ENCODE data around the gene WDFY3. TPM values are rescaled to one million over a fixed set of nuclear protein-coding genes. Genes with fewer than 3 reads are reported as not detected.

WDFY3 gene
- total RNA-seq, 1 donor from 2014 or later: 55.8 TPM

GRCh38 chr4:84710548-84710947 lies 255.9 kb downstream of the WDFY3 start:
- Mint-ChIP-seq H3K4me1 (peaks cover 7% of the 10 kb centered on the region), H3K36me3 (peaks cover 54% of the 10 kb centered on the region), H3K9me3 (peaks cover 3% of the 10 kb centered on the region), H3K27me3 (ENCODE audit: insufficient read depth, low read depth) (peaks cover 2% of the 10 kb centered on the region), H3K27ac (no peak overlapping the region), H3K4me3 (no peak overlapping the region)
- H3K9ac ChIP-seq: no peak overlapping the region
- no peaks in the 10 kb centered on the region for H3K27me3 ChIP-seq
- TF ChIP-seq EZH2 (IDR thresholded peaks at IDR 0.05): no peak
- TF ChIP-seq EZH2phosphoT487 (IDR thresholded peaks at IDR 0.05): no peak
- no peak for TF ChIP-seq CTCF (IDR thresholded peaks at IDR 0.05)
- no peak overlapping the region for H2AFZ ChIP-seq (replicated peaks)
- no peak for DNase-seq (ENCODE audit: low spot score)
- no peak overlapping the region for H3K4me2 ChIP-seq
- H3K27ac ChIP-seq: no peak overlapping the region
- peaks cover 37% of the 10 kb centered on the region for H3K36me3 ChIP-seq
- H4K20me1 ChIP-seq (ENCODE audit: low read depth): no peaks in the 10 kb centered on the region
- H3K9me3 ChIP-seq (ENCODE audit: low read depth): no peaks in the 10 kb centered on the region
- H3K4me3 ChIP-seq: no peak overlapping the region
- H3F3A ChIP-seq (ENCODE audit: low read depth): no peaks in the 10 kb centered on the region
- no peaks in the 10 kb centered on the region for H3K79me2 ChIP-seq (ENCODE audit: low read depth)
- H3K4me1 ChIP-seq: peaks cover 9% of the 10 kb centered on the region

GRCh38 chr4:84708406-84709135 lies 257.9 kb downstream of the WDFY3 start:
- Mint-ChIP-seq H3K27ac (no peak overlapping the region), H3K27me3 (ENCODE audit: insufficient read depth, low read depth) (peaks cover 2% of the 10 kb centered on the region), H3K4me3 (no peak overlapping the region), H3K36me3 (peaks cover 51% of the 10 kb centered on the region), H3K4me1 (peaks cover 8% of the 10 kb centered on the region), H3K9me3 (peaks cover 3% of the 10 kb centered on the region)
- no peak for TF ChIP-seq EZH2 (IDR thresholded peaks at IDR 0.05)
- TF ChIP-seq EZH2phosphoT487 (IDR thresholded peaks at IDR 0.05): no peak
- TF ChIP-seq CTCF (IDR thresholded peaks at IDR 0.05): no peak
- Histone ChIP-seq H3K9ac (no peak overlapping the region), H3K27me3 (no peaks in the 10 kb centered on the region), H3F3A (ENCODE audit: low read depth) (no peaks in the 10 kb centered on the region), H3K4me3 (no peak overlapping the region), H3K9me3 (ENCODE audit: low read depth) (no peaks in the 10 kb centered on the region), H4K20me1 (ENCODE audit: low read depth) (no peaks in the 10 kb centered on the region), H3K27ac (no peak overlapping the region), H3K4me2 (no peak overlapping the region), H2AFZ (replicated peaks) (no peak overlapping the region), H3K79me2 (ENCODE audit: low read depth) (no peaks in the 10 kb centered on the region), H3K36me3 (peaks cover 37% of the 10 kb centered on the region), H3K4me1 (peaks cover 12% of the 10 kb centered on the region)
- DNase-seq (ENCODE audit: low spot score): no peak

GRCh38 chr4:84706286-84706685 lies 260.2 kb downstream of the WDFY3 start:
- DNase-seq (ENCODE audit: low spot score): no peak
- peaks cover 54% of the 10 kb centered on the region for H3K36me3 Mint-ChIP-seq
- no peak overlapping the region for H3K4me2 ChIP-seq
- H3K36me3 ChIP-seq: peaks cover 33% of the 10 kb centered on the region
- no peaks in the 10 kb centered on the region for H3K9me3 ChIP-seq (ENCODE audit: low read depth)
- no peaks in the 10 kb centered on the region for H4K20me1 ChIP-seq (ENCODE audit: low read depth)
- peaks cover 12% of the 10 kb centered on the region for H3K4me1 ChIP-seq
- H3K27ac ChIP-seq: no peak overlapping the region
- H2AFZ ChIP-seq (replicated peaks): no peak overlapping the region
- no peaks in the 10 kb centered on the region for H3K27me3 ChIP-seq
- peaks cover 2% of the 10 kb centered on the region for H3K27me3 Mint-ChIP-seq (ENCODE audit: insufficient read depth, low read depth)
- no peak overlapping the region for H3K27ac Mint-ChIP-seq
- H3K4me1 Mint-ChIP-seq: peaks cover 8% of the 10 kb centered on the region
- no peak overlapping the region for H3K4me3 Mint-ChIP-seq
- no peak overlapping the region for H3K4me3 ChIP-seq
- no peak for TF ChIP-seq EZH2 (IDR thresholded peaks at IDR 0.05)
- no peak for TF ChIP-seq EZH2phosphoT487 (IDR thresholded peaks at IDR 0.05)
- no peak for TF ChIP-seq CTCF (IDR thresholded peaks at IDR 0.05)
- H3K9me3 Mint-ChIP-seq: peaks cover 3% of the 10 kb centered on the region
- H3K79me2 ChIP-seq (ENCODE audit: low read depth): no peaks in the 10 kb centered on the region
- H3K9ac ChIP-seq: no peak overlapping the region
- H3F3A ChIP-seq (ENCODE audit: low read depth): no peaks in the 10 kb centered on the region
